Left lobe of liver (tissue), 2 donors: ENCODE data around the gene CHST4. TPM values are rescaled to one million over a fixed set of nuclear protein-coding genes. Genes with fewer than 3 reads are reported as not detected.
"Not testable (repeated sequence)": the region's sequence is repeated elsewhere in the genome, so short reads cannot be mapped to it uniquely, and the experiment has no call there.

Source experiments
- ATAC-seq: fragments of 200-7000 bp; cut with Tn5 transposase; one replicate; pipeline ENCODE4 v1.9.1; 2020; ENCODE audit warnings: mild to moderate bottlenecking, moderate library complexity
- DNase-seq: peaks from one replicate; pipeline ENCODE4 v3.0.0-alpha.2; 2020; ENCODE audit warnings: low spot score
- total RNA-seq: library from RNA; stranded (reverse); gene quantifications from one replicate; pipeline ENCODE4 v1.2.1, GENCODE V29; 2021
- donor health status: DM: no; HTN: no; CAD: no; lungs with moderate emphysema.
- donor health status: DM: no; HTN: yes; CAD: no.

The CHST4 gene
- total RNA-seq, 1 donor from 2014 or later, result 3.9 TPM

GRCh38 chr16:71567931-71568330, 41.7 kb downstream of the CHST4 start:
- DNase-seq, result no peak
- ATAC-seq, result peak; percentile 2

GRCh38 chr16:71568551-71568950, 42.3 kb downstream of the CHST4 start:
- no peak for DNase-seq

GRCh38 chr16:71569621-71570020, 43.4 kb downstream of the CHST4 start:
- DNase-seq, result peak; percentile 82
- peak; percentile 1 for ATAC-seq

More at GRCh38 chr16:71568551-71568950, 42.3 kb downstream of the CHST4 start:
- ATAC-seq, result no peak

- DNase-seq, result no peak
Measured at GRCh38 chr16:71570144-71570543, 43.9 kb downstream of the CHST4 start.

GRCh38 chr16:71572497-71573116, 46.4 kb downstream of the CHST4 start:
- ATAC-seq (peak; percentile 0), DNase-seq (no peak)

More at GRCh38 chr16:71570144-71570543, 43.9 kb downstream of the CHST4 start:
- no peak for ATAC-seq

GRCh38 chr16:71573387-71574094, 47.3 kb downstream of the CHST4 start:
- peak; percentile 83 for DNase-seq
- ATAC-seq, result peak; percentile 45

- DNase-seq (no peak), ATAC-seq (peak; percentile 0)
Measured at GRCh38 chr16:71574702-71575101, 48.5 kb downstream of the CHST4 start.

GRCh38 chr16:71576971-71577370, 50.7 kb downstream of the CHST4 start, which contains the start of gene TAT:
TSS of gene TAT (minus strand) at chr16:71577092. CDS start at chr16:71576415, 677 bp downstream.
- ATAC-seq (peak; percentile 51), DNase-seq (peak; percentile 86)

- DNase-seq, result not testable (repeated sequence)
Measured at GRCh38 chr16:71582553-71582848, 56.3 kb downstream of the CHST4 start.

GRCh38 chr16:71584543-71585317, 58.5 kb downstream of the CHST4 start:
- DNase-seq (no peak), ATAC-seq (peak; percentile 18)

More at GRCh38 chr16:71582553-71582848, 56.3 kb downstream of the CHST4 start:
- not testable (repeated sequence) for ATAC-seq

GRCh38 chr16:71585318-71585703, 59.1 kb downstream of the CHST4 start:
- DNase-seq (no peak), ATAC-seq (peak; percentile 57)

Other genes starting within 250 kb of the CHST4 start
- 9.3 TPM for gene CMTR2, start 237.0 kb upstream of the CHST4 start, total RNA-seq
- not detected for gene CALB2, start 167.7 kb upstream of the CHST4 start, total RNA-seq
- not detected for gene TLE7, start 84.4 kb upstream of the CHST4 start, total RNA-seq
- 2.5 TPM for gene ZNF23, start 64.2 kb upstream of the CHST4 start, total RNA-seq
- gene ZNF19, start 37.1 kb upstream of the CHST4 start, total RNA-seq, result 3.8 TPM
- gene TAT, start 50.7 kb downstream of the CHST4 start, total RNA-seq, result 2,689 TPM
- gene MARVELD3, start 99.8 kb downstream of the CHST4 start, total RNA-seq, result 6.0 TPM
- gene PHLPP2, start 198.3 kb downstream of the CHST4 start, total RNA-seq, result 2.6 TPM